GM18520 (cell line): ENCODE measurements around the gene PGA3.
"Not testable (repeated sequence)": the region's sequence is repeated elsewhere in the genome, so short reads cannot be mapped to it uniquely, and the experiment has no call there.

Source experiments
- ATAC-seq: cut with Tn5 transposase; IDR thresholded peaks from one replicate; pipeline ENCODE4 v1.9.1; 2021; ENCODE audit not compliant: unreplicated experiment

PGA3 gene

DNA sequence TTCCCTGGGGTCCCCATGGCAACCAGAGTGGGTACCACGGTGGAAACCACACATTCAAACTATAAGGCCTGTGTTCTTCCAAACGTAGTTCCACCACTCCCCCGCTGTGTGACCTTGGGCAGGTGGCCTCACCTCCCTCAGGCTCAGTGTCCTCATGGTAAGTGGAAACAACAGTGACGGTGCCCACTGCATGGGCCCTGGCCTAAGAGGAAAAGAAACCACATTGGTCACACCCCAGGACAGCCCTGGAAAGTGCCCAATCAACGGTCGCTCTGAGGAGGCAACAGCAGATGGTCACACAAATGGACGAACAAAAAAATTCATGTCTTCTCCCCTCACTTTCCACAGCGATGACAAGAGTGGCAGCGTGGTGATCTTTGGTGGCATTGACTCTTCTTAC is 44.8 kb downstream of the PGA3 start:
- ATAC-seq = not testable (repeated sequence)

DNA sequence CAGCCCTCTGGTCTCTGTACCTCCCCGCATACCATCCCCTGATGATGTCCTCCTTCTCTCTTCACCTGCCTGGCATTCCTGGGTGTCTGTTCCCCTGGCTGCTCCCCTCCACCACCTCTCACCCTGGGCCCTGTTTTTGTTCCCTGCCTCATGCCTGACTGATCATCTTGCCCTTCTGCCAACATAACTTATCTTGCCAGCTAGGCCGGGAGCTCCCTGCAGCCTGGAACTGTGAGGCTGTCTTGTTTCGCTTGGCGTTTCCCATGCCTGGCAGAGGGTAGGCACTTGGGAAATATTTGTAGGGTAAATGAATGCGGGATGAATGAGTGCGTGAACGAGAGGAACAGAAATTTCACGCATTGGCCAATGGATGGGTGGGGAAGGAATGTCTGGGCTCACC is 45.9 kb downstream of the PGA3 start:
- not testable (repeated sequence) for ATAC-seq

DNA sequence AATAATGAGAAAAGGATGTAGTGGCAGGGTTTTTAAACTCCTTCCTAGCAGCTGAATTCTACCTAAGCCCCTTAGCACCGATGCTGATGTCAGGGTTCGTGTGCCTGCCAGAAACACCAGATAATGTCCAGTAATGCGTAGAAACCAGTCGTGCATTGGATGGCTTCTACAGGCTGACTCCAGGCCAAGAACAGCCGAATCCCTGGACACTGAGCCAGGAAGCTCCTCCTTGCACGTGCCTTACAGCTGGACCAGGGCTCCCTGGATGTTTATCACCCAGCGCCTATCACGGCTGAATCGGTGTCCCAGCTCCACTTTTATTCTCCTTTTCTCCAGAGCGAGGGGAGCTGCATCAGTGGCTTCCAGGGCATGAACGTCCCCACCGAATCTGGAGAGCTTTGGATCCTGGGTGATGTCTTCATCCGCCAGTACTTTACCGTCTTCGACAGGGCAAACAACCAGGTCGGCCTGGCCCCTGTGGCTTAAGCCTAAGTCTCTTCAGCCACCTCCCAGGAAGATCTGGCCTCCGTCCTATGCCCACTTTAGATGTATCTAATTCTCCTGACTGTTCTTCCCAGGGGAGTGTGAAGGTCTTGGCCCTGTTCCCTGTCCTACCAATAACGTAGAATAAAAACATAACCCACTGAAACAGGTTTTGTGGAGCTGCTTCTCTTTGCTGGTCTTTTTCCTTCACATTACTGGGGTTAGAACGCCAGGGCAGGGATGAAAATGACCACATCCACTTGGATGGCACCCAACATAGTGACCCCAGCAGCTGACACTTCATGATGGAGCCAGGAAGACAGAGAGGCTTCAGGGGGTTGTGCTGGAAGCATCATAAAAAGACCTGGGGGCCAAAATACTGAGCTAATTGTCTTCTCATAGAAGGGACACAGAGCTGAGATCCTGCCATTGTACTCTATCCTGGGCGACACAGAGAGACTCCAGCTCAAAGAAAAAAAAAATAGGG is 47.8 kb downstream of the PGA3 start:
- ATAC-seq = not testable (repeated sequence)

DNA sequence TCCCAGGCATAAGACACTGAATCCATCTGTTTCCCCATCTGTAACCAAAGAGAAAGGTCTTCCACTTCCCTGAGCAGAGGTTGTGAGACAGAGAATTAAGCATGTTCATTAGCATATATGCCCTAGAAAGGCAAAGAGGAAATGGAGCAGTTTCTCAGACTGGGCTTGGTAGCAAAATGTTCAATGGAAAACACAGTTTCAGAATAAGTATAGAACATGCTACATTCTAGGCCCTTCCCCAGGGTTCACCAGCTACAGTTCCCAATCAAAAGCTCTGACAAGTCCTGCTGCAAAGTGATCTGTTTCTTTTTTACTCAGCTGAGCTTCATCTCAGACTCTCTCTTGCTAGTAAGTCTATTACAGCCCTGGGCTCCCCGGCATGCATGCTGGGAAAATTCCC is 49.0 kb downstream of the PGA3 start:
- ATAC-seq = not testable (repeated sequence)

DNA sequence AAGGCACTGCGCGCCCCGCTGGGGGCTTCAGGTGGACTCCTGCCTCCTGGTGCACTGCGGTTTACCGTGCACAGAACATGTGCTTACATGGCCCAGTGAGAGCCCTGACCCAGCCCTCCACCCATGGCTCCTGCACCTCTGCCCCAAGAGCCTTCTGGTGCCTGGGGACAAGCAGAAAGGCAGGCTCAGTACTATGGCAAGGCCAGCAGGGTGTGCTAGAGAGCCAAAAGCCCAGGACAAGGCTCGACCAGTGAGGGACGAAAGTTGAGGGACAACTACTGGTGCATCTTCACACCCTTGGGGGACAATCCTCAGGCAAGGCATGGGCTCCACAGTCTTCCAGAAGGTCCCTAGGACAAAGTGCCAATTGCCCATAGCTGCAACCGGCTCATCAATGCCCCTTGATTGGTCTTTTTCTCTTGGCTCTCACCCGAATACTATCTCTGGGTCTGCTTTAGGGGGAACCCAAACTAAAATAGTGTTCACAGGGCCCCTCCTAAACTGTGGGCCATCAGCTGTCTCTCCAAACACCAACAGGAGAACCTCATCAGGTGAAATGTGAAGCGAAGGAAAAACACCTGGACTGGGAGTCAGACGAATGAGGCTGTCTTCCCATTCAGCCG is 51.2 kb downstream of the PGA3 start:
- no peak for ATAC-seq

DNA sequence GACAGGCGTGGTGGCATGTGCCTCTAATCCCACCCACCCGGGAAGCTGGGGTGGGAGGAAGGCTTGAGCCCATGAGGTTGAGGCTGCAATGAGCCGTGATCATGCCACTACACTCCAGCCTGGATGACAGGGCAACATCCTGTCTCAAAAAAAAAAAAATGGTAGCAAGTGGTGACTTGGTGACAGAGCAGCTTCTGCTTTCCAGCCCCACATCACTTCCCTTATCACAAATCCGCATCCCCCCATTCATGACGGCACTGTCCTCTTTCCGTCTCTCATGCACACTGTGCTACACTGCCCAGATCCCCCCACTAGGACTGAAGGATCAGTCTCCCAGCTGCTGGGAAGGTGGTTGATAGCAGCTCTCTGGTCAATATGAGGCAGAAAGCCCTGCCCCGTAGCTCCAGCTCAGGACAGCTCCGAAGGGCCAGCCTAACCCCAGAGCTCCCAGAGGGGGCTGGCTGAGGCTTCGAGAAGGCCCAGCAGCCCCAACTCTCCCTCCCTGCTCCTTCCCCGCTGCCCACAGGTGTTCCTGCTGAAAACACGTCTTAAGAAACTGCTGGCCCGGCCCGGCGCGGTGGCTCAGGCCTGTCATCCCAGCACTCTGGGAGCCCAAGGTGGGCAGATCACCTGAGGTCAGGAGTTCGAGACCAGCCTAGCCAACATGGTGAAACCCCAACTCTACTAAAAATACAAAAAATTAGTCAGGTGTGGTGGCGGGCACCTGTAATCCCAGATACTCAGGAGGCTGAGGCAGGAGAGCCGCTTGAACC is 53.6 kb downstream of the PGA3 start:
- no peak for ATAC-seq

DNA sequence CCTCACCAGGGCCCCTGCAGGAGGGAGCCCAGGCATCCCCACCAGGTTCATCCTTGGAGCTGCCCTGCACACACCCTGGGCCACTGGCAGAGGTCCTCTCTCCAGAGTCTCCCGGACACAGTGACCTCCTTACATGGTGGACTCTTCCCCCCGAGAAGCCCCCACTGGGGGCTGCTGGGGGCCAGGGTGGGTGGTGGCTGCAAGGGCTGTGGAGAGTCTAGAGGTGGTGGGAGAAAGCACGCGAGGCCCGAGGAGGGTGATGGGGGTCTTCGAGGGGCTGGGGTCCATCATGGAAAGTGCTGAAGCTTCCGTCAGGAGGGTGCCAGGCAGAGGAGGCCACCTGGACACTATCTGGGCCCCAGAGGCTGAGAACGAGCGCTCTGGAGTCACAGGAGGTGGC is 55.2 kb downstream of the PGA3 start:
- no peak for ATAC-seq

DNA sequence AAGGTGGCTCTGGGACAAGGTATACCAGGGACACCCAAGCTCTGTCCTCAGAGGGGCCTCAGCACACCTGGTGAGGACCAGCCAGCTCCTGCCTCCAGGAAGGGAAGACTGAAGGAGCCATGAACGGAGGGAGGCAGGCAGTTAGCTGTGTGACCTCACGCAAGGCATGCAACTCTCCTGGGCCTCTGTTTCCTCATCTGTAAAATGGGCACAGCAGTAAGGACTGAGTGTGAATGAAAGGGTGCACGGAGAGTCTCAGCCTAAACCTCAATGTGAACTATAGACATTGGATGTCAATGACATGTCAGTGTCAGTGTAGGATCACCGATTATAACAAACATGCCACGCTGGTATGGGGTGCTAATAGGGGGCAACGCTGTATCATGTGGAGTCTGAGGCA is 56.0 kb downstream of the PGA3 start:
- ATAC-seq = no peak
